Adrenal gland (tissue), 12 donors: ENCODE results near the gene SLC35A4. TPM values are rescaled to one million over a fixed set of nuclear protein-coding genes. Genes with fewer than 3 reads are reported as not detected.
A peak's percentile ranks its signal among the peaks of the same experiment; 100 is the strongest.
"Not testable (repeated sequence)": the region's sequence is repeated elsewhere in the genome, so short reads cannot be mapped to it uniquely, and the experiment has no call there.

Source experiments
- DNase-seq, 7 donors: peaks; one replicate each; pipeline ENCODE4 v3.0.0-alpha.2; 2019 to 2020
- H3K27ac ChIP-seq, 5 donors: fragments of 200-600 bp; sonication (generic) in 4 of 5; 1 replicate in 3 of 5; 2 replicates in 2 of 5; pipeline versions ENCODE4 v1.5.1 to v1.8.0; 2016 to 2020; ENCODE audit warnings: mild to moderate bottlenecking in 1 of 5
- H3K27me3 ChIP-seq: fragments of 200-600 bp; 2 replicates; pipeline ENCODE4 v1.8.0; 2021
- H3K36me3 ChIP-seq, 2 donors: fragments of 200-600 bp; replicated peaks in 1 of 2; 1 replicate in 1 of 2; 2 replicates in 1 of 2; pipeline versions ENCODE4 v1.5.1 to v1.8.0; 2018 to 2022
- H3K4me1 ChIP-seq, 2 donors: fragments of 200-600 bp; replicated peaks in 1 of 2; 1 replicate in 1 of 2; 2 replicates in 1 of 2; pipeline versions ENCODE4 v1.5.1 to v1.8.0; 2018 to 2021
- H3K4me3 ChIP-seq, 4 donors: fragments of 200-600 bp; sonication (generic) in 3 of 4; one replicate each; pipeline ENCODE4 v1.5.1; 2016 to 2018
- H3K9me3 ChIP-seq, 3 donors: fragments of 200-600 bp; sonication (generic) in 1 of 3; replicated peaks in 1 of 3; 1 replicate in 2 of 3; 2 replicates in 1 of 3; pipeline versions ENCODE4 v1.5.1 to v1.8.0; 2016 to 2021
- POLR2A ChIP-seq, 2 donors: fragments of 450-650 bp; IDR thresholded peaks; one replicate each; pipeline ENCODE4 v1.6.1; 2017; ENCODE audit warnings: antibody characterized with exemption in 2 of 2, mild to moderate bottlenecking in 2 of 2, moderate library complexity in 1 of 2
- WGBS, 4 donors: extraction: QIAGEN DNeasy Blood & Tissue Kit in 2 of 4; methylation state at CpG; one replicate each; pipeline versions ENCODE4 v1.1.5 to v1.1.7; 2013 to 2017; 5-methylcytosine and 5-hydroxymethylcytosine counted together
- intact Hi-C, 2 donors: fragments of 100-400 bp; cut with DNase I; formaldehyde crosslinking; loops; one replicate each; pipeline versions ENCODE4 v1.14.1 to v1.15.0; 2022 to 2023
- polyA plus RNA-seq, 3 donors: library from polyadenylated mRNA; stranded (reverse); fragments of 200-250 nt in 2 of 3; fragments of 350-450 nt in 1 of 3; fragmentation: Illumina TruSeq in 1 of 3; extraction: RNeasy Lipid Tissue Mini Kit (QIAGEN cat#74804) in 1 of 3; gene quantifications; one replicate each; pipeline ENCODE4 v1.2.3, GENCODE V29; 2013 to 2014
- total RNA-seq, 9 donors: library from RNA; depleted of rRNA in 4 of 9; stranded (reverse); fragments of >200 nt in 4 of 9; fragments of 120-200 nt in 1 of 9; fragmentation: NEBNext Ultra II Directional in 1 of 9; extraction: Animal tissue kit (Norgen Biotek cat#: 25700) in 1 of 9; gene quantifications; one replicate each; pipeline versions ENCODE4 v1.1.0 to v1.2.4, GENCODE V29; 2013 to 2023
- TF ChIP-seq, protein P1 (sequence below), 6 experiments: fragments of 450-650 bp in 4 of 6; fragments of 200-600 bp in 2 of 6; sonication (generic) in 1 of 6; IDR thresholded peaks; 1 replicate in 5 of 6; 2 replicates in 1 of 6; pipeline versions ENCODE4 v1.5.1 to v1.8.0; 2016 to 2021; ENCODE audit warnings: antibody characterized with exemption in 6 of 6, mild to moderate bottlenecking in 2 of 6, moderate library complexity in 1 of 6
- donor health status: healthy with polysubstance abuse.
- donor health status: Bipolar disorder and iron deficiency.
- donor health status: DM: yes; HTN: yes; CAD: no.
- donor health status: DM: no; HTN: no; CAD: no.
- donor health status: DM: no; HTN: no; CAD: no.
- donor health status: DM: yes; HTN: yes; CAD: no.

Gene SLC35A4
- total and polyA plus RNA-seq, 12 donors: 17.3 to 135 (median 82.2) TPM

DNA sequence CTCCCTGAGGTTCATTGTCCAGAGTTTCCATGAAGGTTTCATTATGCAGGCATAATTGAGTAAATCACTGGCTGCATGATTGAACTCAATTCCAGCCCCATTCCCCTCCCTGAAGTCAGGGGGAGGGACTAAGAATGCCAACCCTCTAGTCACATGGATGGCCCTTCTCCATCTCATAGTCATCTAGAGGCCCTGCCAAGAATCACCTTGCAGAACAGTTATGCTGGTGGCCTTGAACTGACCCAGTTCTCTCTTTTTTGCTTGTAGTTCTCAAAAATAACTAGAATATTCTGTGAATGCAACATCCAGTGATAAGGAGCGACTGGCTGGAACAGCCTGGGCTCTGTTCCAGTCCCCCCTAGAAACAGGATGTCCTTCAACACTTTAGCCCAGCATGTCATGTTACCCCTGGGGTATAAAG, 31.7 kb downstream of the SLC35A4 start:
- Histone ChIP-seq H3K9me3 (no peaks in the 10 kb centered on the region), H3K27me3 (no peaks in the 10 kb centered on the region), H3K36me3 (no peaks in the 10 kb centered on the region), H3K4me1 (peaks cover 29 to 35% of the 10 kb centered on the region in 2 donors), H3K4me3 (peak overlapping the region in 1 of 4 donors; percentile 17), H3K27ac (peak overlapping the region; percentile 83 to 97 (median 92))
- peak; percentile 81 to 94 (median 89) for DNase-seq
- 12 to 16% (median 14%) methylated on average over 1 of the region's 1 CpG; no CpG with 5 or more reads in 1 of the 4 donors for WGBS, 4 donors
- TF ChIP-seq, protein P1, sequence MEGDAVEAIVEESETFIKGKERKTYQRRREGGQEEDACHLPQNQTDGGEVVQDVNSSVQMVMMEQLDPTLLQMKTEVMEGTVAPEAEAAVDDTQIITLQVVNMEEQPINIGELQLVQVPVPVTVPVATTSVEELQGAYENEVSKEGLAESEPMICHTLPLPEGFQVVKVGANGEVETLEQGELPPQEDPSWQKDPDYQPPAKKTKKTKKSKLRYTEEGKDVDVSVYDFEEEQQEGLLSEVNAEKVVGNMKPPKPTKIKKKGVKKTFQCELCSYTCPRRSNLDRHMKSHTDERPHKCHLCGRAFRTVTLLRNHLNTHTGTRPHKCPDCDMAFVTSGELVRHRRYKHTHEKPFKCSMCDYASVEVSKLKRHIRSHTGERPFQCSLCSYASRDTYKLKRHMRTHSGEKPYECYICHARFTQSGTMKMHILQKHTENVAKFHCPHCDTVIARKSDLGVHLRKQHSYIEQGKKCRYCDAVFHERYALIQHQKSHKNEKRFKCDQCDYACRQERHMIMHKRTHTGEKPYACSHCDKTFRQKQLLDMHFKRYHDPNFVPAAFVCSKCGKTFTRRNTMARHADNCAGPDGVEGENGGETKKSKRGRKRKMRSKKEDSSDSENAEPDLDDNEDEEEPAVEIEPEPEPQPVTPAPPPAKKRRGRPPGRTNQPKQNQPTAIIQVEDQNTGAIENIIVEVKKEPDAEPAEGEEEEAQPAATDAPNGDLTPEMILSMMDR (IDR thresholded peaks at IDR 0.05): no peak
- TF ChIP-seq POLR2A (IDR thresholded peaks at IDR 0.05): peak in 1 of 2 donors; percentile 41
- intact Hi-C loops: no loop called here

DNA sequence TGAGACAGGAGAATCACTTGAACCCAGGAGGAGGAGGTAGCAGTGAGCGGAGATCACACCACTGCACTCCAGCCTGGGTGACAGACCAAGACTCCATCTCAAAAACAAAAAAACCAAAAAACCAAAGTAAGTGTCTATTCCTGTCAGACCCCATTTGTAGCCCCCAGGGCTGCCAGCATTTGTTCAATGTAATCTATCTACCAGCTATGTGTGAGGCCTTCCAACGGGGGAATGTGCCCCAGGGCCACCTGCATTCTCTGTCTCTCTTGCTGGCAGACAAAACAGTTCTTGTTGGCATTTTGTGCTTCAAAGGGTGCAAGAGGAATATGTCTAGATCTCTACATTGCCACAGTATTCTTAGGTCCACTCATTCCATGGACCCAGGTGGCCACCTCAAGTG, 34.2 kb downstream of the SLC35A4 start:
- no peaks in the 10 kb centered on the region for H3K9me3 ChIP-seq
- 54 to 90% (median 73%) methylated on average over 2 of the region's 2 CpGs for WGBS, 4 donors
- peak overlapping the region in 1 of 5 donors; percentile 1 for H3K27ac ChIP-seq
- TF ChIP-seq POLR2A (IDR thresholded peaks at IDR 0.05): no peak
- peaks cover 34 to 37% of the 10 kb centered on the region in 2 donors for H3K4me1 ChIP-seq
- intact Hi-C loops: no loop called here
- no peak overlapping the region for H3K4me3 ChIP-seq
- no peaks in the 10 kb centered on the region for H3K36me3 ChIP-seq
- DNase-seq: no peak
- H3K27me3 ChIP-seq: no peaks in the 10 kb centered on the region

DNA sequence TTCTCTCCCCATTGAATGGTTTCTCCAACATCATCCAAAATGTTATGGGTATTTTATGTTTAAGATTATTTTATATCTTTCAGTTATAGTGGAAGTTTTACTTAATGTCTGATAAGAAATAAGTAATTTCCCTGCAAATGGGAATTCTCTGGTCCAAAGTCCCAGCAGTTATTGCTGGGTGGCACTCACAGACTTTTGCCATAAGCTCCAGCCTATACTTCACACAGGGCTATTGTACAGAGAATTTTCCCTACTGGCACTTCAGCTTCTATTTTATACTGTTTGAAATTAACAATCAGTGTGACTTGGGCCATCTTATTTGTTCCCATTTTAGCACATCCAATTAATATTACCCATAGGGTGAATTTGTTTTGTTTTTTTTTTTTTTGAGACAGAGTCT, 35.5 kb downstream of the SLC35A4 start:
- Histone ChIP-seq H3K4me3 (no peak overlapping the region), H3K27me3 (no peaks in the 10 kb centered on the region), H3K9me3 (no peaks in the 10 kb centered on the region), H3K27ac (no peak overlapping the region), H3K36me3 (no peaks in the 10 kb centered on the region), H3K4me1 (peaks cover 26 to 32% of the 10 kb centered on the region in 2 donors)
- TF ChIP-seq, protein P1 (IDR thresholded peaks at IDR 0.05): no peak
- no peak for TF ChIP-seq POLR2A (IDR thresholded peaks at IDR 0.05)
- intact Hi-C loops: no loop called here
- no peak for DNase-seq

DNA sequence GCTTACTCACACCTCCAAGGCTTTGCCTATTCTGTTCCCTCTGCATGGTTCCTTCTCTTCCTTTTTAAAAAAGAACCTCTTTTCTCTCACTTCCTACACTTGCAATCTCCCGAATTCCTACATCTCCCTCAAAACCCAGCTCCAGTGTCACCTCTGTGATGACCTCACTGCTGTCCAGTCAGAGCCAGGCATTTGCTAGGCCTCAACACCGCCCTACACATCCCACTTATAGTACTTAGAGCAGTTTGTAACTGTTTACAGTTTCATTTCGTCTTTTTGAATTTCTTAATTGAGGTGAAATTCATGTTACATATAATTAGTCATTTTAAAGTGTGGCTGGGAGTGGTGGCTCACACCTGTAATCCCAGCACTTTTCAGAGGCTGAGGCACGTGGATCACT, 37.5 kb downstream of the SLC35A4 start:
- H3K4me1 ChIP-seq: peaks cover 5 to 11% of the 10 kb centered on the region in 2 donors
- no peaks in the 10 kb centered on the region for H3K36me3 ChIP-seq
- H3K9me3 ChIP-seq: no peaks in the 10 kb centered on the region
- DNase-seq: no peak
- 68 to 79% (median 74%) methylated on average over 4 of the region's 4 CpGs for WGBS, 4 donors
- no peak for TF ChIP-seq POLR2A (IDR thresholded peaks at IDR 0.05)
- TF ChIP-seq, protein P1 (IDR thresholded peaks at IDR 0.05): no peak
- no peak overlapping the region for H3K4me3 ChIP-seq
- intact Hi-C loops: no loop called here
- H3K27me3 ChIP-seq: no peaks in the 10 kb centered on the region
- peak overlapping the region; percentile 50 to 82 (median 80) for H3K27ac ChIP-seq

DNA sequence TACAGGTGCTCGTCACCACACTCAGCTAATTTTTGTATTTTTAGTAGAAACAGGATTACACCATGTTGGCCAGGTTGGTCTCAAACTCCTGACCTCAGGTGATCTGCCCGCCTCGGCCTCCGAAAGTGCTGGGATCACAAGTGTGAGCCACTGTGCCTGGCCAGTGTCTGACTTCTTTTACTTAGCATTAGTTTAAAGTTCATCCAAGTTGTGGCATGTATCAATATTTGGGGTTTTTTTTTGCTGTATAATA, 38.7 kb downstream of the SLC35A4 start:
- H3K4me1 ChIP-seq, intact Hi-C loops, DNase-seq, H3K4me3 ChIP-seq, H3K36me3 ChIP-seq, H3K9me3 ChIP-seq, H3K27me3 ChIP-seq: not testable (repeated sequence)
- peak overlapping the region in 4 of 5 donors; percentile 40 to 82 (median 80) for H3K27ac ChIP-seq
- WGBS, 4 donors: 90 to 97% (median 95%) methylated on average over 4 of the region's 4 CpGs
